Activated CD4-positive, alpha-beta T cell treated with anti-CD3 and anti-CD28 coated beads for 24 hours (primary cell): ENCODE measurements around the gene CENPL.
"Not testable (repeated sequence)": the region's sequence is repeated elsewhere in the genome, so short reads cannot be mapped to it uniquely, and the experiment has no call there.

Experiments used
- DNase-seq, 2 donors: peaks; one replicate each; pipeline ENCODE4 v3.0.0-alpha.2; 2020; ENCODE audit warnings: low read depth in 2 of 2

The CENPL gene

DNA sequence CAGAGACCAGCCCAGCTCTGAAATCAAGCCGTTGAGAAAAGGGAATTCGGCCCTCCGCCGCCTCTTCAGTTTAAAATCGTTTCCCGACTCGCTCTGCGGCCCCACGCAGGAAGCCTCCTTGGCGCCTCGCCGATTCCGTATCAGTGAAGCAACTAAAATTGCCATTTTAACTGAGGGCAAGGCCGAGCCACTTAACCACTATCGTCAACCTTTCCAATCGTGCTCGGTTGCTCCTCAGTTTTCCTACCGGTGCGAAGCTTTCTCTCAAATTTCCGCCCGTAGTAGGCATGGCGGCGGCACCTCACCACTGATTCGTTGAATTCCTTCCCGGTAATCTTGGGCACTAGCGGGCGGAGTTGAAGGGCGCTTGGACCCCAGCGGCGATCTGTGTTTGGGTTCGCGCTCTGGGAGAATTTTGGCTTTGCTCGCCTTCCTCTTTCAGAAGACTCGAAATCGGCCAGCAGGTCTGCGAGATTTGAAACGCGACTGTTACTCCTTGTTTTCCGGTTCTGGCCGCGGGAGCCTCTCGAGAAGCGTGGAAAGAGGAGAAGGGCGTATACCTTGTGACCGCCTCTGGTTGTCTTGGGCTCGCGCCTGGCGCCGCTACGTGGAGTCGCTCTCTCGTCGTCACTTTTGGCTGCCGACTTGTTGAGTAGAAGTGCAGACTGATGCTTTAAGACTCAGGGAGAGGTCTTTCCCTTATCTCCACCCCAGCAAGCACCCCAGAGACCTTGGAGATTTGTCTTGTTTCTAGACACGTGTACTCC is at the start of gene CENPL, which contains the start of gene DARS2:
TSS of gene CENPL (minus strand) at position 569 of the 767 bp plus-strand sequence. CDS start 13,584 bp downstream, outside the sequence.
TSS of gene DARS2 (plus strand) at position 359 of the 767 bp plus-strand sequence. CDS start 557 bp downstream, outside the sequence.
- DNase-seq = peak; percentile 77

DNA sequence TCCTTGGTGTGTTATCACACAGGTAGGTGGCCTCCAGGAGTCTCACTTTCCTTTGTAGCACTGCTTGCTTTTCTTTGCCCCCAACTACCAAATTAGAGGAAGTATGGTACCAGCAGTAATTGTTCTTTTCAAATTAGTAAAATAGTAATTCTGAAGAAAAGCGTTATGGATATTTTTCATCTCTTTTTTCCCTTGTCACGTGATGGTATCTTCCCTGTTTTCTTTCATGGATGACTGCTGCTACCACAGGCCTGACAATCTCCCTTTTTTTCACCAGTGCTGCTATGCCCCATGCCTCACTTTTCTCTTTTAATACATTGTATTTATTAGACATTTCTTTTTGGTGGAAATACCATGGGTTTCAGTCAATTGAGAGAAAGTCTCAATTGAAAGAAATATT is 46.8 kb upstream of the CENPL start:
- DNase-seq = no peak

- DNase-seq = no peak
These were observed 46.4 kb upstream of the CENPL start for GRCh38 chr1:173871091-173871490.

GRCh38 chr1:173870252-173871075 is 45.8 kb upstream of the CENPL start:
- no peak for DNase-seq

- no peak for DNase-seq
These were observed 44.3 kb upstream of the CENPL start for GRCh38 chr1:173869021-173869359.

DNA sequence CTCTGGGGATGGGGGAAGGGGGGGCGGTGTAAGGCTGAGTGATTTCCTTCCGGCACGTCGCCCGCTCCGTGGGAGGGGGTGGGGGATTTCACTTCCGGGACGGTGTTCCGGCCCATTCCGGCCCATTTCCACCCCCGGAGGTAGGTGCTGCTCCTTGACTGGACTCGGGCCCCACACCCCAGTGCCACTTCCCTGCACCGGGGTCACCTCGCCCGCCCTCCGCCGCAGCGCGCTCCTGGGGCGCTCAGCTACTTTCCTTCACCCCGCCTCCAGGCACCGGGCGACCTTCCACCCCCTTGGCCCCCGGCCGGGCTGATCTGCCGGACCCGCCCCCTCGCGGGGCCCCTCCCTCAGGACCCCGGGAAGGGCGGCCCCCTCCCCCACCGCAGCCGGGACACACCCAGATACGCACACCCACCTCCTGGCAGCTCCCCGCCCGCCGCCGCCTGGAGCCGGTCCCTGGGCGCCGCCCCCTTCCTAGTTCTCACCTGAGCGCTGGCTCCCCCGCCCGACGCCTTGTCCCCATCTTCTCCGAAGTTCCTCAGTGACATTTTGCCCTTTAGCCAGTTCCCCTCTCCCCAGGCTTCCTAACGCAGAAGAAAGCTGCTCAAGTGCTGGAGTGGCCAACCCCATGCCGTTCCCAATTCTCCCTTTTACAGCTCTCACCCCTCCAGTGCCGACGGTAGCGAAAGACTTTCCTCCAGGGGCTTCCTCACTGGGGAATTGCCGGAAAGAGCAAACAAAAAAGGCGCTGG is 43.8 kb upstream of the CENPL start, which contains the start of gene ZBTB37:
TSS of gene ZBTB37 (plus strand) at position 115 of the 755 bp plus-strand sequence. CDS start 1,846 bp downstream, outside the sequence.
- DNase-seq = peak; percentile 89 to 95

- DNase-seq = peak; percentile 99 to 100
These were observed 43.1 kb upstream of the CENPL start, which contains the start of gene GAS5 for GRCh38 chr1:173867753-173868265. TSS of gene GAS5 (minus strand) at chr1:173867989.

DNA sequence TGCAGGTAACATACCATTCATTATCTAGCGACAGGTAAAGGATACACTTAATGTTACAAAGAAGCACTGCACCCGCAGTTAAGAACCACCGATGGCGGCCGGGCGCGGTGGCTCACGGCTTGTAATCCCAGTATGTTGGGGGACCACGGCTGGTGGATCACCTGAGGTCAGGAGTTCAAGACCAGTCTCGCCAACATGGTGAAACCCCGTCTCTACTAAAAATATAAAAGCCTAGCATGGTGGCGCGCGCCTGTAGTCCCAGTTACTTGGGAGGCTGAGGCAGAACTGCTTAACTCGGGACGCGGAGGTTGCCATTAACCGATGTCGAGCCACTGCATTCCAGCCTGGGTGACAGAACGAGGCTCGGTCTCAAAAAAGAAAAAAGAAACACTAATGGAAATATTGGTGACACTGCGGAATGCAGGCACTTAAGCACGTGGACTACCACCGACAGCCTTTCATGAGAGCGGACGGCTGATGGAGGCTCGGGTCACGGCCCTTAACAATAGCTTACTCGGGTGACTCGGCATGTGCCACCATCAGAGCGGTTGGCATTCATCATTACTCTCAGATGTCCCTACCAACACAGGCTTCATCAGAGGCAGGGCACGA is 42.6 kb upstream of the CENPL start:
- DNase-seq = peak; percentile 38 to 39

- DNase-seq = no peak
These were observed 41.9 kb upstream of the CENPL start for GRCh38 chr1:173866413-173867115.

- no peak for DNase-seq
These were observed 40.9 kb upstream of the CENPL start for GRCh38 chr1:173865468-173866164.

- DNase-seq = no peak
These were observed 39.6 kb upstream of the CENPL start for GRCh38 chr1:173864179-173864867.

DNA sequence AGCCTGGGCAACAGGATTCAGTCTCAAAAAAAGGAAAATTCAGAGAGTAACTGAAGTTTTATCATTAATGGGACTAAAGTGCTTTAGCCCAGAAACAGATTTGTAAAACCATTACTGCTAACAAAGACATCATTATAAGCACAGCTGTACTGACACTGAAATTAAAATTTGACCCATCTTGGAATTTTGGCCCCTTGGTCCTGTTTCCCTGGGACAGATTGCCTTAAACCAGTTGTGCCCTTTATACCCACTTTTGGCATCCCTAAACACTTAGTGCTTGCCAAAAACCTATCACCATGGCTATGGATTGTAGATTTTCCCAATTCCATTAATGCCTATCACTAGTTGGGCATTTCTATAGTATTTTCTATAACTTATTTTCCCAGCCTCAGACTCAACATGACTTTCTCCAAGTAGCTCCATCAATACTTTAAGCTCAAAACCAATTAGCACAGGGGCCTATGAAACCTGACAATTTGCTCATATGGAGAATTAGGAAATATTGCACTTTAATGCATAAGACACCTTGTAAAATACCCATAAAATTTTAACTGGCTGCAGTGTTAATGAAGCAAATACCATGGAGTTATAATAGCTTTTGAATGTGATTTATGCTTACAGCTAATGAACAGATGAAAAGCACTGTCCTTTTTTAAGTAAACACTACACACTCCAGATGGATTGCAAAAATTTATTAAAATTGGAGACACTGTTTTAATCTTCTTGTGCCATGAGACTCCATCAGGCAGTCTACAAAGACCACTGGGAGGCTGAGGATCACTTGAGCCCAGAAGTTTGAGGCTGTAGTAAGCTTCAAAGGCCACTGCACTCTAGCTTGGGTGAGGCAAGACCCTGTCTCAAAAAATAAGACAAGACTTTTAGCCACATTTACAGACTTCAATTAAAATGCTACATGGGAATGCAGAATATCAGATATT is 38.8 kb upstream of the CENPL start:
- DNase-seq = no peak

DNA sequence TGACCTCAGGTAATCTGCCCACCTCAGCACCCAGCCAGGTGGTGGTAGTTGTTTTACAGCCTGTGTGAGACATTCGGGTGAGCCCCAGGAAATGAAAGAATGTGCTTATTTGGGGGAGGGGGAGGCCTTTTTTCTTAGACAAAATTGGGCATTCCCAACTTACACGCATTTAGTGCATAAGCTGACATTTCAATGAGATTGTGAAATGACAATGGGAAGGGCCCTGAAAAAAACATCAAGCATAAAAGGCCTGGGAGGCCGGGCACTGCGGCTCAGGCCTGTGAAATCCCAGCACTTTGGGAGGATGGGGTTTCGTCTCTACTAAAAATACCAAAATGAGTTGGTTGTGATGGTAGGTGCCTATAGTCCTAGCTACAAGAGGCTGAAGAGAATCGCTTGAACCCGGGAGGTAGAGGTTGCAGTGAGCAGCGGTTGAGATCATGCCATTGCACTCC is 38.1 kb upstream of the CENPL start:
- DNase-seq = no peak

DNA sequence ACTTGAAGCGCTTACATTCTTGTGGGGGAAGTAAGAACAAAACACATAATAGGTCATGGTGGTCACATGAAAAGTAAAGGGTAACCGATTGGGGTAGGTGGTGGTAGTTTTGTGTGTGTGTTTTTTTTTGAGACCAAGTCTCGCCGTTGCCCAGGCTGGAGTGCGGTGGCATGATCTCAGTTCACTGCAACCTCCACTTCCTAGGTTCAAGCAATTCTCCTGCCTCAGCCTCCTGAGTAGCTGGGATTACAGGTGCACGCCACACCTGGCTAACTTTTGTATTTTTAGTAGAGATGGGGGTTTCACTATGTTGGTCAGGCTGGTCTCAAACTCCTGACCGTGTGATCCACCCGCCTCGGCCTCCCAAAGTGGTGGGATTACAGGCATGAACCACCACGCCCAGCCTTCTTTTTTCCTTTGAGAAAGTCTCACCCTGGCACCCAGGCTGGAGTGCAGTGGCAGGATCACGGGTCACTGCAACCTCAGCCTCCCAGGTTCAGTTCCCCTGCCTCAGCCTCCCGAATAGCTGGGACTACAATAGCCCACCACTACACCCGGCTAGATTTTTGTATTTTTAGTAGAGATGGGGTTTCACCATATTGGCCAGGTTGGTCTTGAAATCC is 37.6 kb upstream of the CENPL start:
- DNase-seq = peak in 1 of 2 donors; percentile 42

DNA sequence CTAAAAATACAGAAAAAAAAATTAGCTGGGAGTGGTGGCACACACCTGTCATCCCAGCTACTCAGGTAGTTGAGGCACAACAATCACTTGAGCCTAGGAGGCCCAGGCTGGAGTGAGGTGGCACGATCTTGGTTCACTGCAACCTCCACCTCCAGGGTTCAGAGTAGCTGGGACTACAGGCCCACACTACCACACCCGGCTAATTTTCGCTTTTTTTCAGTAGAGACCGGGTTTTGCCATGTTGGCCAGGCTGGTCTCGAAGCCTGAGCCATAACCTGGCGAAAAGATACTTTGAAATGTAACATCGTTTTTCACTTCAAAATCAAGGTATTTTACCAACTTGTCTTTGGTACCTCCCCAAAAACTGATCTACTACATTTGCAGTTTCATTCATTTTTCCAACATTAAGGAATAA is 37.1 kb upstream of the CENPL start:
- DNase-seq = peak in 1 of 2 donors; percentile 35

DNA sequence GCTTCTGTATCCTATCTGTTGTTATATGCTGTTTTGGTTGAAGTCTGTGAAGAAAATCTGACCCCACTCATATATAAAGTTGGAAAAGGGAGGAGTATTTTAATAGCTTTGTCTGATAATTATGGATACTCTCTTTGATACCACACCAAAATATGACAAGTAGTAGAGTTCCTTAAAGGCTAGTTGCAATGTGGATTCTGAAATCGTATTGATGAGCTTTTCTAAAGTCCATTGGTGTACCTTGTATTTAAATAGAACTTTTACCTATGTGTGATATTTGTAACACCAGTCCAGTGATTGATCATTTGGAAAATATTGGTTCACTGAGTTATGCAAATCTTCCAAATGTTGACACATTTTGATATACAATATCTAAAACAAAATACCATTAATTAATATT is 35.4 kb upstream of the CENPL start:
- no peak for DNase-seq

DNA sequence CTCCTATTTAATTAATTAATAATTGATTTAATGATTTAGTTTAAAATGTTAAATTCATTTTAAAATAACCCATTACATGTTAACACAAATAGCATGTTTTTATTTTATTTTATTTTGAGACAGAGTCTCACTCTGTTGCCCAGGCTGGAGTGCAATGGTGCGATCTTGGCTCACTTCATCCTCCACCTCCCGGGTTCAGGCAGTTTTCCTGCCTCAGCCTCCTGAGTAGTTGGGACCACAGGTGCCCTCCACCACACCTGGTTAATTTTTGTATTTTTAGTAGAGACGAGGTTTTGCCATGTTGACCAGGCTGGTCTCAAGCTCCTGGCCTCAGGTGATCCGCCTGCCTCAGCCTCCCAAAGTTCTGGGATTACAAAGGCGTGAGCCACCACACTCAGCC is 34.9 kb upstream of the CENPL start:
- DNase-seq = not testable (repeated sequence)
